Esophagus squamous epithelium (tissue), 5 donors: ENCODE measurements around the gene SLC17A2. TPM values are rescaled to one million over a fixed set of nuclear protein-coding genes. Genes with fewer than 3 reads are reported as not detected.

Experiments used
- DNase-seq: peaks from one replicate; lab custom pipeline; 2025; lab: John Stamatoyannopoulos, UW
- H3K27ac ChIP-seq, 4 donors: fragments of 200-600 bp; sonication (generic); one replicate each; pipeline ENCODE4 v1.5.1; 2016 to 2019; ENCODE audit warnings: mild to moderate bottlenecking in 1 of 4
- H3K27me3 ChIP-seq, 4 donors: fragments of 200-600 bp; sonication (generic); 1 replicate in 3 of 4; 2 replicates in 1 of 4; pipeline versions ENCODE4 v1.5.1 to v1.6.0; 2017 to 2021; ENCODE audit warnings: antibody characterized with exemption in 1 of 4
- H3K36me3 ChIP-seq, 3 donors: fragments of 200-600 bp; sonication (generic); one replicate each; pipeline ENCODE4 v1.5.1; 2016 to 2019
- H3K4me1 ChIP-seq, 3 donors: fragments of 200-600 bp; sonication (generic); one replicate each; pipeline ENCODE4 v1.5.1; 2017 to 2019
- H3K4me3 ChIP-seq, 4 donors: fragments of 200-600 bp; sonication (generic); 1 replicate in 3 of 4; 2 replicates in 1 of 4; pipeline ENCODE4 v1.5.1; 2016 to 2019; ENCODE audit warnings: mild to moderate bottlenecking in 2 of 4, moderate library complexity in 1 of 4
- H3K9me3 ChIP-seq, 3 donors: fragments of 200-600 bp; sonication (generic); one replicate each; pipeline ENCODE4 v1.5.1; 2016 to 2019
- CTCF ChIP-seq, 6 experiments: fragments of 450-650 bp in 4 of 6; fragments of 200-600 bp in 2 of 6; sonication (generic) in 2 of 6; IDR thresholded peaks; one replicate each; pipeline ENCODE4 v1.5.1; 2016 to 2019; ENCODE audit warnings: antibody characterized with exemption in 6 of 6, mild to moderate bottlenecking in 4 of 6, moderate library complexity in 4 of 6
- POLR2A ChIP-seq, 4 donors: fragments of 450-650 bp; IDR thresholded peaks; one replicate each; pipeline ENCODE4 v1.6.1; 2017; ENCODE audit warnings: antibody characterized with exemption in 4 of 4, mild to moderate bottlenecking in 4 of 4, moderate library complexity in 3 of 4
- WGBS, 2 donors: methylation state at CpG; one replicate each; pipeline ENCODE4 v1.1.5; 2018; 5-methylcytosine and 5-hydroxymethylcytosine counted together
- intact Hi-C: fragments of 100-400 bp; cut with DNase I; formaldehyde crosslinking; loops from one replicate; pipeline ENCODE4 v1.15.0; 2022
- total RNA-seq, 4 donors: library from RNA; depleted of rRNA; stranded (reverse); fragments of >200 nt; gene quantifications; one replicate each; pipeline ENCODE4 v1.1.0, GENCODE V29; 2016
- donor health status: DM: yes; HTN: yes; CAD: no.

Gene SLC17A2
- total RNA-seq, 4 donors from 2014 or later: not detected

- H3K27me3 ChIP-seq: peaks cover 0 to 5% (median 0%) of the 10 kb centered on the region in 4 donors
- H3K4me1 ChIP-seq: no peaks in the 10 kb centered on the region
- no peak overlapping the region for H3K27ac ChIP-seq
- no peak overlapping the region for H3K4me3 ChIP-seq
- TF ChIP-seq CTCF (IDR thresholded peaks at IDR 0.05) (no peak), POLR2A (IDR thresholded peaks at IDR 0.05) (no peak)
- intact Hi-C loops: no loop called here
- no peaks in the 10 kb centered on the region for H3K9me3 ChIP-seq
- DNase-seq: no peak
- WGBS, 2 donors: 85 to 86% methylated on average over 4 of the region's 4 CpGs
- H3K36me3 ChIP-seq: no peaks in the 10 kb centered on the region
These were observed 49.9 kb downstream of the SLC17A2 start for GRCh38 chr6:25880601-25881000.

DNA sequence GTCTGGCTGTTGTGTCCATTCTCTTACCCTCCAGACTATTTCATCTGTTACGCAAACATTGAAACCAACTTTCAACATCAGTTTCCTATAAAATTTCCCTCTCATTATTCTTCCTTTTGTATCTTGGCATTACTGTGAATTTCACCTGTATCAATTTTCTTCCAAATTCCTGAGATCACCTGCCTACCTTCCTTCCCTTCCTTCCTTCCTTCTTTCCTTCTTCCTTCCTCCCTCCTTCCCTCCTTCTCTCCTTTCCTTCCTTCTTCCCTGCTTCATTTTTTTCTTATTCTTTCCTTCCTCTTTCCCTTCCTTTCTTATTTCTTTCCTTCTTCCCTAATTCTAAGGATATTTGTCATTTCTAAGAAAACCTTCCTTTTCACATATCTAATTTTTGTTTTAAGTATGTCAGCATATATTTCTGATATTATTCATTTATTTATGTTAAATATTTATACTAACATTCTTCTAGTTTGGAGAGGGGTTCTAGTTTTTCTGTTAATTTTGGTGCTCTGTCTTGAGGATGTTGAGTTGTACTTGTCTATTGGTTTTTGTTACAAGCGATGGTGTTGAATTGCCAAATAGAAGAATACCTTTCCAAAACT, 51.7 kb downstream of the SLC17A2 start:
- no peaks in the 10 kb centered on the region for H3K36me3 ChIP-seq
- intact Hi-C loops: no loop called here
- TF ChIP-seq POLR2A (IDR thresholded peaks at IDR 0.05) (no peak), CTCF (IDR thresholded peaks at IDR 0.05) (no peak)
- no peak overlapping the region for H3K27ac ChIP-seq
- peaks cover 0 to 5% (median 0%) of the 10 kb centered on the region in 4 donors for H3K27me3 ChIP-seq
- WGBS, 2 donors: 88 to 96% methylated on average over 2 of the region's 2 CpGs
- no peak for DNase-seq
- no peaks in the 10 kb centered on the region for H3K9me3 ChIP-seq
- no peak overlapping the region for H3K4me3 ChIP-seq
- H3K4me1 ChIP-seq: no peaks in the 10 kb centered on the region

DNA sequence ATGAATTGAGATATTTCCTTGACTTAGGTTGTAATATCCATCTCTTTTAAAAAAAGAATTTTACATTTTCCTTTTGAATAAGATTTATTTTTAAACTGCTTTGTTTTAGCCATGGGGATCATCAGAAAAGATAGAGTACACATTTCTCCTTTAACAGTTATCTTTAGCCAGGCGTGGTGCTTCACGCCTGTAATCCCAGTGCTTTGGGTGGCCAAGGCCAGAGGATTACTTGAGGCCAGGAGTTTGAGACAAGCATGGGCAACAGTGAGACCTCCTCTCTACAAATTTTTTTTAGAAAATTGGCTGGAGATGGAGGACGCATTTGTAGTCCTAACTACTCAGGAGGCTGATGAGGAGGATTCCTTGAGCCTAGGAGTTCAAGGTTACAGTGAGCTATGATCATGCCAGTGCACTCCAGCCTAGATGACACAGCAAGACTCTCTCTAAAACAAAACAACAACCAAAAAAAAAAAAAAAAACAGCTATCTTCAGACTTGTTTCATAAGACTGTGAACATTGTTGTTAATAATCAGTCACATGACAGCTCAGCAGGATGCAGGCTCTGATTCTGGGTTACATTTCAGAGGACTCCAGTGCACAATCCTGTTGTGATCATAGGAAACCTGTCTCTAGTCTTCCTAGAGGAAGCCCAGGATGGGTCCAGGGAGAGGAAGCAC, 54.4 kb downstream of the SLC17A2 start:
- no peak overlapping the region for H3K4me3 ChIP-seq
- intact Hi-C loops: no loop called here
- H3K27me3 ChIP-seq: no peaks in the 10 kb centered on the region
- no peak overlapping the region for H3K27ac ChIP-seq
- H3K36me3 ChIP-seq: no peaks in the 10 kb centered on the region
- DNase-seq: no peak
- TF ChIP-seq POLR2A (IDR thresholded peaks at IDR 0.05) (no peak), CTCF (IDR thresholded peaks at IDR 0.05) (no peak)
- no peaks in the 10 kb centered on the region for H3K9me3 ChIP-seq
- 77 to 79% methylated on average over 3 of the region's 3 CpGs for WGBS, 2 donors
- H3K4me1 ChIP-seq: no peaks in the 10 kb centered on the region

- intact Hi-C loops: no loop called here
These were observed 55.0 kb downstream of the SLC17A2 start for GRCh38 chr6:25875563-25875905.

More at GRCh38 chr6:25875563-25875905, 55.0 kb downstream of the SLC17A2 start:
- no peak overlapping the region for H3K4me3 ChIP-seq
- no peaks in the 10 kb centered on the region for H3K4me1 ChIP-seq
- no peak overlapping the region for H3K27ac ChIP-seq
- no peak for DNase-seq
- 64 to 75% methylated on average over 3 of the region's 3 CpGs for WGBS, 2 donors
- no peak for TF ChIP-seq CTCF (IDR thresholded peaks at IDR 0.05)
- no peaks in the 10 kb centered on the region for H3K36me3 ChIP-seq
- H3K27me3 ChIP-seq: no peaks in the 10 kb centered on the region
- H3K9me3 ChIP-seq: no peaks in the 10 kb centered on the region
